Activated T-helper 17 cell treated with anti-CD3 and anti-CD28 coated beads, Interleukin-2, amount 50 U/mL, for 72 hours (primary cell): ENCODE measurements around the gene OR5C1. TPM values are rescaled to one million over a fixed set of nuclear protein-coding genes. Genes with fewer than 3 reads are reported as not detected.

Experiments used
- ATAC-seq: fragments of 150-1000 bp; cut with Tn5 transposase; replicated peaks from 2 replicates; pipeline ENCODE4 v1.10.0; 2021; ENCODE audit warnings: mild to moderate bottlenecking, moderate library complexity
- H3K27ac Mint-ChIP-seq: one replicate; pipeline ENCODE4 v1.8.0; 2022; ENCODE audit warnings: mixed read lengths
- H3K27me3 Mint-ChIP-seq: one replicate; pipeline ENCODE4 v1.8.0; 2022; ENCODE audit warnings: mixed read lengths
- H3K36me3 Mint-ChIP-seq: one replicate; pipeline ENCODE4 v1.8.0; 2022; ENCODE audit warnings: low read depth, mild to moderate bottlenecking, mixed read lengths
- H3K4me1 Mint-ChIP-seq: one replicate; pipeline ENCODE4 v1.8.0; 2022; ENCODE audit warnings: mixed read lengths
- H3K4me3 Mint-ChIP-seq: one replicate; pipeline ENCODE4 v1.8.0; 2022; ENCODE audit warnings: mild to moderate bottlenecking, mixed read lengths
- H3K9me3 Mint-ChIP-seq: one replicate; pipeline ENCODE4 v1.8.0; 2022; ENCODE audit warnings: mixed read lengths
- total RNA-seq, 2 donors: library from RNA; stranded (reverse); gene quantifications; one replicate each; pipeline ENCODE4 v1.2.3, GENCODE V29; 2022

Gene OR5C1
- not detected for total RNA-seq

DNA sequence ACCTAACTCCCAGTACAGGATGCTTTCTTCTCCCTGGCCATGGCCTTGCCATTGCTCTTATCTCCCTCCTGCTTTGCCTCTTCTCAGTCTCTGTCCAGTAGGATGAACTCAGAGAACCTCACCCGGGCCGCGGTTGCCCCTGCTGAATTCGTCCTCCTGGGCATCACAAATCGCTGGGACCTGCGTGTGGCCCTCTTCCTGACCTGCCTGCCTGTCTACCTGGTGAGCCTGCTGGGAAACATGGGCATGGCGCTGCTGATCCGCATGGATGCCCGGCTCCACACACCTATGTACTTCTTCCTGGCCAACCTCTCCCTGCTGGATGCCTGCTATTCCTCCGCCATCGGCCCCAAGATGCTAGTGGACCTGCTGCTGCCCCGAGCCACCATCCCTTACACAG lies at the start of gene OR5C1:
TSS of gene OR5C1 (plus strand) at position 103 of the 400 bp plus-strand sequence. CDS start at position 103, 0 bp downstream.
- no peaks in the 10 kb centered on the region for H3K4me1 Mint-ChIP-seq
- peaks cover under 1% of the 10 kb centered on the region for H3K27me3 Mint-ChIP-seq
- no peak within 1 kb of the TSS for H3K4me3 Mint-ChIP-seq
- H3K36me3 Mint-ChIP-seq: no peaks in the 10 kb centered on the region
- ATAC-seq: no peak
- no peak within 1 kb of the TSS for H3K27ac Mint-ChIP-seq
- H3K9me3 Mint-ChIP-seq: no peaks in the 10 kb centered on the region

DNA sequence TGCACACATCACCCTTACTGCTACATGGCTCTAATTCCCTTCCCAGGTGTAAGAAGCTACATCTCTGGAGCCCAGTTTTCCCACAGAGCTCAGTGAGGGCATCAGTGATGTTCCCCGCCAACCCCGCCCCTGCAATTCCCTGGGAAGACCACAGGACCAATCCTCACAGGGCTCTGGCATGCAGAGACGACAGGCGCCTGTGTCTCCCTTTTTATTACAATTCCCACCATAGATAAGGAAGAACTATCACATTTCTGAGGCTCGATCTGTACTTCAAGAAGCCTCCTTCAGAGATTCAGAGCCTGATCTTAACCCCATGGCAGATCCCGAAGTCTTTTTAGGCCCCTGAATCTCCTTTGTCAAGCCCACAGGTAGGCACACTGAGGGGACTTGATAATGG lies 46.7 kb upstream of the OR5C1 start, which contains the start of gene OR1L6:
TSS of gene OR1L6 (plus strand) at position 301 of the 400 bp plus-strand sequence. CDS start 7,545 bp downstream, outside the sequence.
- Mint-ChIP-seq H3K27me3 (no peaks in the 10 kb centered on the region), H3K4me1 (no peaks in the 10 kb centered on the region), H3K9me3 (peaks cover 5% of the 10 kb centered on the region), H3K27ac (no peak within 1 kb of the TSS), H3K36me3 (no peaks in the 10 kb centered on the region), H3K4me3 (no peak within 1 kb of the TSS)
- ATAC-seq: no peak

DNA sequence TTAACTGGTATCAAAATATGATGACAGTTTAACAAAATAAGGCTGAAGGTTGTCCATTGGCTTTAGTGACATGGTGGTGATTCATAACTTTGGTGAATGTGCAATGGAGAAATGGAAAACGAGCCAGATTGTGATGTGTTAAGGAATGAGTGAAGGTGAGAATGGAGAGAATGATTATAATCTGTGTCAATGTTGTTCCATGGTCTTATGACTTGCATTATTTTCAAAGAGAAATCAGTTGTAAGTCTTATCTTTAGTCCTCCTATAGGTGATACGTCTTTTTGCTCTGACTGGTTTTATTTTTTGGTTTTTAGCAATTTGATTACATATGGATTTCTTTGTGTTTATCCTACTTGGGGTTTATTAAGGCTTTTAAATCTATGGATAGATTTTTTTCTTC lies 33.9 kb upstream of the OR5C1 start:
- Mint-ChIP-seq H3K27ac (no peak overlapping the region), H3K27me3 (peaks cover 7% of the 10 kb centered on the region), H3K36me3 (no peaks in the 10 kb centered on the region), H3K4me3 (no peak overlapping the region), H3K4me1 (no peaks in the 10 kb centered on the region), H3K9me3 (peaks cover 21% of the 10 kb centered on the region)
- peak; percentile 18 for ATAC-seq

DNA sequence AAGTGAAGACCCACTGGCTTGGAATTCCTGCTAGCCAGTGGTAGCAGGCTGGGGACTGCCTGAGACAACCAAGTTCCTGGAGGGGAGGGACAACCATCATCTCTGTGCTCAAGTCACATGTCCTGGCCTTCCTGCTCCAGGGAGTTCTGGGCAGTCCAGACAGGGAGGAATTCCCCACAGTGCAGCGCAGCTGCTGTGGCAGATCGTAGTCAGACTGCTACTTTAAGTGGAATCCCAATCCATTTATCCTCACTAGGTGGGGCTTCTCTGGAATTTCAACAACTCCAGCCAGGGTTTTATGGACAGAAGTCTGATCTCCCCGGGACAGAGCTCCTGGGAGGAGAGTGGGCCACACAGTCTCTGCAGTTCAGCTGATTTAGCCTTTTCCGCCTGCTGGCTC lies 20.9 kb upstream of the OR5C1 start:
- Mint-ChIP-seq H3K4me1 (no peaks in the 10 kb centered on the region), H3K27me3 (peaks cover 12% of the 10 kb centered on the region), H3K27ac (no peak overlapping the region), H3K4me3 (no peak overlapping the region), H3K9me3 (peaks cover 28% of the 10 kb centered on the region), H3K36me3 (no peaks in the 10 kb centered on the region)
- no peak for ATAC-seq

DNA sequence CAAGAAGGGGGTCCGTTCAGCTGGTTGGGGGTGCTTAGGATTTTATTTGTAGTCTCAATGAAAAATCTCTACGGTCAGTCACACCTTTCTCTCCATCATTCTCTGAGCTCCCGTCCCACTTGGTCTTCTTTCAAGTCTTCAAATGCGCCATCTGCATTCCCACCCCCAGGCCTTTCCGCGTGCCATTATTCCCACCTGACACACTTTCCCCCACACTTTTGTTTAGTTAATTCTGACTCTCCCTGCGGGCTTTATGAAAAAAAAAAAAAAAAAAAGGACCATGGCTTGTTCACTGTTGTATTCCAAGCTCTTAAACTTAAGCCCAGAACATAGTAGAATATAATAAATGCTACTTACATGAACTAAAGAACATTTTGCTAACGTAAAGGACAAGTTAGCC lies 11.7 kb upstream of the OR5C1 start:
- Mint-ChIP-seq H3K4me1 (no peaks in the 10 kb centered on the region), H3K27ac (no peak overlapping the region)
- no peak for ATAC-seq

DNA sequence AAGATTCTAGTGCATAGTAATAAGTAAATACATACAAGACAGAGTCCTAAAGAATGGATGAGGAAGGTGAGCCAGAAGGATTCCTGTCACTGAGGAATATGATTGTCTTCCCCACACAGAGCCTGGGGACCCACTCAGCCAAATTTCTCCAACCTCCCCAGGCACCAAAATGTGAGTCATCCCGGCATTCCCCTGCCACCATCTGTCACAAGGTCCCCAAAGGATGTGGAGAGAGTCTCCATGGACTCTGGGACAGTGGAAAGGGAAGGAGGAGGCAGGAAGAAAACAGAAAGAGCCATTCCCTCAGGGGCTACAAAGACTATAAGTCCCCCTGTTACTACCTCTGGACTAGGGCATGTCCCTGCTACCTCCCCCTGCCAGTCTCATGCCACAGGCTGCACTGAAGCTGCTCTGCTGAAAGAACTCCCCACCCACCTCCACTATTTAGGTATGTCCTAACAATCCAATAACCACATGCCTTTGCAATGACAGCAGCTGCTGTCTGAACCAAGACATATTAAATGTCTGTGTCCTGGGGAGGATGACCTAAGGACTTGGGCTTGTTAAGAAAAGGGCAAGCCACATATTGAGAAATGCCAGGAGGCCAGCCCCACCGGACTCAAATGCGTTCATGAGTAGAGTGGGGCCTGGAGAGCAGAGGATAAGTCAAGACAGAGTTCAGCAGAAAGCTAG lies 10.7 kb upstream of the OR5C1 start:
- Mint-ChIP-seq H3K27ac (no peak overlapping the region), H3K4me3 (no peak overlapping the region), H3K9me3 (peaks cover 1% of the 10 kb centered on the region), H3K36me3 (no peaks in the 10 kb centered on the region), H3K4me1 (no peaks in the 10 kb centered on the region), H3K27me3 (no peaks in the 10 kb centered on the region)
- ATAC-seq: no peak

More for the DNA sequence above, 11.7 kb upstream of the OR5C1 start:
- H3K4me3 Mint-ChIP-seq: no peak overlapping the region
- peaks cover 10% of the 10 kb centered on the region for H3K9me3 Mint-ChIP-seq
- H3K27me3 Mint-ChIP-seq: peaks cover 3% of the 10 kb centered on the region
- no peaks in the 10 kb centered on the region for H3K36me3 Mint-ChIP-seq

DNA sequence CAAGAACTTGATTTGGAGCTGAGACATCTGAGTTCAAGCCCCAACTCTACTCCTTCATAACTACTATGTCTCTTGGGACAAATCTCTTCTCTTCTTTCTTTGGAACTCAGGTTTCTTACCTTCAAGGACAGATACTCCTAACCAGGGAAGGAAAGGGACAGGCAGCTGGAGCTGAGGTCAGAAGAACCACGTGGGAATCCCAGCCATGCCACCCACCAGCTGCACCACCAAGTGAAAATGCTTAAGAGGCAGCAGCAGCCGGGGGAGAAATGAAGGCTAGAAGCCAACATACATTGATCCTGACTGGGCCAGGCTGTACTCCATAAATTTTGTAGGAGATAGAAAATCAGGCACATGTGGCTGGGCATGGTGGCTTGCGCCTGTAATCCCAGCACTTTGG lies 9.6 kb upstream of the OR5C1 start:
- Mint-ChIP-seq H3K36me3 (no peaks in the 10 kb centered on the region), H3K27me3 (no peaks in the 10 kb centered on the region), H3K4me3 (no peak overlapping the region), H3K4me1 (no peaks in the 10 kb centered on the region), H3K9me3 (no peaks in the 10 kb centered on the region), H3K27ac (no peak overlapping the region)
- no peak for ATAC-seq

DNA sequence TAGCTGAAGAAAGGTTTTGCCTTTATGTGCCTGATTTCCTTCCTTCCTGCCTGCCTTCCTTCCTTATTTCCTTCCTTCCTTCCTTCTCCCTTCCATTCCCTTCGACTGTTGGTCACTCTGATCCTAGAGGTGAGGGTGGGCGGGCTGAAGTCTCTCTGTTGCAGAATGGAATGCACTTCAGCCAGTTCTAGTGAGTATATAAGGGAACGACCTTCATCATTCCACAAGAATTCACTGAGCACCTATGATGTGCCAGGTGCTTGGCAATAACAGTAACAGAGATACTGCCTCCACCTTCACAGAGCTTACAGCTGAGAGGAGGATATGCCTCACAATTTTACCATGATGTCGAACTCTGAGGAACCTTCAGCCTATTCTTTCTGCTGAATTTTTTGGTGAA lies 8.7 kb upstream of the OR5C1 start:
- Mint-ChIP-seq H3K4me3 (no peak overlapping the region), H3K36me3 (no peaks in the 10 kb centered on the region), H3K27me3 (no peaks in the 10 kb centered on the region), H3K27ac (no peak overlapping the region), H3K4me1 (no peaks in the 10 kb centered on the region), H3K9me3 (no peaks in the 10 kb centered on the region)
- ATAC-seq: no peak

DNA sequence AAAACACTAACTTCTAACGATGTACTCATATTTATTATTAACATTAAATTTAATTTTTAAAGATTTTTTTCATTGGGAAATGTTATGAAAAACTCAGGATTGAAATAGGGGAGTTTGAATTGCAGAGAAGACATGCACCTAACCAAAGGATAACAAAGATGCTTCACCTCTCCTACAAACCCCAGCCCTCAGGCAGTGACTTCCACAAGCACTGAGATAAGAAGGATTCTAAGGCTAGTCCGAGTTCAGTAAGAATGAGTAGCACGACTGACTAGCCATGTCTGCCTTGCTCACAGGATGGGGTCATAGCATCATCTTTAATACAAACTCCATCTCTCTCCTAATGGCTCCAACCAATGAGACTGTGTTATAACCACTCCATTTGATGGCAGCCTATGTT lies 7.1 kb upstream of the OR5C1 start:
- no peaks in the 10 kb centered on the region for H3K9me3 Mint-ChIP-seq
- H3K36me3 Mint-ChIP-seq: no peaks in the 10 kb centered on the region
- H3K4me1 Mint-ChIP-seq: no peaks in the 10 kb centered on the region
- ATAC-seq: no peak
- H3K4me3 Mint-ChIP-seq: no peak overlapping the region
- no peaks in the 10 kb centered on the region for H3K27me3 Mint-ChIP-seq
- H3K27ac Mint-ChIP-seq: no peak overlapping the region

DNA sequence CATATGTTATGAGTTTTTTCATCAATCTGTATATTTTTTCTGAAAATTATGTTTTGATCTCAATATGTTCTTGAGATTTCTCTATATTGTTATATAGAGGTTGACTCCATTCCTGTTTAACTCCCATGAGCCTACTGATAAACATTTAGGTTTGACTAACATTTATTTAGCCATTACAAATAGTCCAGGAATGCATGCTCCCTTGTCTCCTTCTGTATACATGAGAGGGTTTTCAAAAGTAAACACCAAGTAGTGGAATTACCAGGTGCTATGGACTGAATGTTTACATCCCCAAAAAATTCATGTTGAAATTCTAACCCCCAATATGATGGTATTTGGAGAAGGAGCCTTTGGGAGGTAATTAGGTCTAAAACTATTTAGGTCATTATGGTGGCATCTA lies 3.5 kb upstream of the OR5C1 start:
- Mint-ChIP-seq H3K9me3 (no peaks in the 10 kb centered on the region), H3K27me3 (no peaks in the 10 kb centered on the region), H3K4me1 (no peaks in the 10 kb centered on the region), H3K4me3 (no peak overlapping the region), H3K36me3 (no peaks in the 10 kb centered on the region), H3K27ac (no peak overlapping the region)
- no peak for ATAC-seq

DNA sequence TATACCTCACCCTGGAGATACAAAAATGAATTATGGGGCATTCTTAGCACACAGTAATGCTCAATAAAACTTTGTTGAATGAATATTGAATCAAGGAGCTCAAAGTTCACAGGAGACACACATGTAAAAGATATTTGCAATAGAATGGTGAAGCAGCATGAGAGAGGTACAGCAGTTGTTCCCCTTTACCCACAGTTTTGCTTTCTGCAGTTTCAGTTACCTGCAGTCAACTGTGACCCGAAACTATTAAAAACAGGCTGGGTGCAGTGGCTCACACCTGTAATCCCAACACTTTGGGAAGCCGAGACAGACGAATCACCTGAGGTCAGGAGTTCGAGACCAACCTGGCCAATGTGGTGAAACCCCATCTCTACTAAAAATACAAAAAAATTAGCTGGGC lies 2.4 kb upstream of the OR5C1 start:
- H3K9me3 Mint-ChIP-seq: no peaks in the 10 kb centered on the region
- no peak overlapping the region for H3K27ac Mint-ChIP-seq
- H3K4me3 Mint-ChIP-seq: no peak overlapping the region
- H3K27me3 Mint-ChIP-seq: no peaks in the 10 kb centered on the region
- no peaks in the 10 kb centered on the region for H3K4me1 Mint-ChIP-seq
- ATAC-seq: no peak
- H3K36me3 Mint-ChIP-seq: no peaks in the 10 kb centered on the region

DNA sequence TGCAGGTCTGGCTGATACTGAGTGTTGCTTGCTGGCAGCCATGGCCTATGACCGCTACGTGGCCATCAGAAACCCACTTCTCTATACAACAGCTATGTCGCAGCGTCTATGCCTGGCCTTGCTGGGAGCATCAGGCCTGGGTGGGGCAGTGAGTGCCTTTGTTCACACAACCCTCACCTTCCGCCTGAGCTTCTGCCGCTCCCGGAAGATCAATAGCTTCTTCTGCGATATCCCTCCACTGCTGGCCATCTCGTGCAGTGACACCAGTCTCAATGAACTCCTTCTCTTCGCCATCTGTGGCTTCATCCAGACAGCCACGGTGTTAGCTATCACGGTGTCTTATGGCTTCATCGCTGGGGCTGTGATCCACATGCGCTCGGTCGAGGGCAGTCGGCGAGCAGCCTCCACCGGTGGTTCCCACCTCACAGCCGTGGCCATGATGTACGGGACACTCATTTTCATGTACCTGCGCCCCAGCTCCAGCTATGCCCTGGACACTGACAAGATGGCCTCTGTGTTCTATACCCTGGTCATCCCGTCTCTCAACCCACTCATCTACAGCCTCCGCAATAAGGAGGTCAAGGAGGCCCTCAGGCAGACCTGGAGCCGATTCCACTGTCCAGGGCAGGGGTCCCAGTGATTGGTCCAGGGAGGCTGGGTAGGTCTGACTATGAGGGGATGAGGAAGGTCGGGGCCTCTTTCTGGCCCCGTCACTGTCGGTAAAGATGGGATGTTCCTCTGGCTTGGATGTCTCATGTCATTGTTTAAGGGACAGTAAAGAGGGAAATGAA lies 718 bp downstream of the OR5C1 start:
- peaks cover 3% of the 10 kb centered on the region for H3K27me3 Mint-ChIP-seq
- no peak overlapping the region for H3K4me3 Mint-ChIP-seq
- H3K9me3 Mint-ChIP-seq: no peaks in the 10 kb centered on the region
- H3K36me3 Mint-ChIP-seq: no peaks in the 10 kb centered on the region
- H3K4me1 Mint-ChIP-seq: no peaks in the 10 kb centered on the region
- H3K27ac Mint-ChIP-seq: no peak overlapping the region
- no peak for ATAC-seq

DNA sequence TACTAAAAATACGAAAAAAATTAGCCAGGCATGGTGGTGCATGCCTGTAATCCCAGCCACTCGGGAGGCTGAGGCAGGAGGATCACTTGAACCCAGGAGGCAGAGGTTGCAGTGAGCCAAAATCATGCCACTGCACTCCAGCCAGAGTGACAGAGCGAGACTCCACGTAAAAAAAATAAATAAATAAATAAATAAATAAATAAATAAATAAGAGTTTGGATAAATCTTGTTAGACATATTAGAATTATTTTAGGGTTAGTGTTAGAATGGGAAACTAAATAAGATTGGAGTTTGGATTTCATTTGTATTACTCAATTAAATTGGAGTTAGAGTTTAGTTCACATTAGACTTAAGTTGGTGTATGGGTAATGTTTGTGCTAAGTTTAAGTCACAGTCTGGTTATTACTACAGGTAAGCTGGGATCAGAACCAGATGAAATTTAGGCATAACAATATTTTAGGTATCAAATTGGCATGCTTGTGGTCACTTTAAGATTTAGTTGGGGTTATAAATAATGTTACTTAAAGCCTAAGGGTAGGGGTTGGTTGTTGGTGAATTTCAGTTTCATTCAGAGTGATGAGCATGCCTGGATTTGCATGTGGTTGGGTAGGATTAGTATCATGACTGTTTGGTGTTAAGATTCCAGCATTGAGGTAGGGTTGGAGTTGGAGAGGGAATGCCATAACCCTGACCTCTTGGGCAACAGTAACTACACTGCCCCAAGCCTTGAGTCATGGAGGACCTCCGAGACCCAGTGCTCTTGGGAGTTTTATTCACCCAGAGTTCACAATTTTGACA lies 3.3 kb downstream of the OR5C1 start:
- Mint-ChIP-seq H3K27me3 (peaks cover 3% of the 10 kb centered on the region), H3K36me3 (no peaks in the 10 kb centered on the region), H3K27ac (no peak overlapping the region), H3K4me3 (no peak overlapping the region), H3K9me3 (no peaks in the 10 kb centered on the region), H3K4me1 (no peaks in the 10 kb centered on the region)
- no peak for ATAC-seq

DNA sequence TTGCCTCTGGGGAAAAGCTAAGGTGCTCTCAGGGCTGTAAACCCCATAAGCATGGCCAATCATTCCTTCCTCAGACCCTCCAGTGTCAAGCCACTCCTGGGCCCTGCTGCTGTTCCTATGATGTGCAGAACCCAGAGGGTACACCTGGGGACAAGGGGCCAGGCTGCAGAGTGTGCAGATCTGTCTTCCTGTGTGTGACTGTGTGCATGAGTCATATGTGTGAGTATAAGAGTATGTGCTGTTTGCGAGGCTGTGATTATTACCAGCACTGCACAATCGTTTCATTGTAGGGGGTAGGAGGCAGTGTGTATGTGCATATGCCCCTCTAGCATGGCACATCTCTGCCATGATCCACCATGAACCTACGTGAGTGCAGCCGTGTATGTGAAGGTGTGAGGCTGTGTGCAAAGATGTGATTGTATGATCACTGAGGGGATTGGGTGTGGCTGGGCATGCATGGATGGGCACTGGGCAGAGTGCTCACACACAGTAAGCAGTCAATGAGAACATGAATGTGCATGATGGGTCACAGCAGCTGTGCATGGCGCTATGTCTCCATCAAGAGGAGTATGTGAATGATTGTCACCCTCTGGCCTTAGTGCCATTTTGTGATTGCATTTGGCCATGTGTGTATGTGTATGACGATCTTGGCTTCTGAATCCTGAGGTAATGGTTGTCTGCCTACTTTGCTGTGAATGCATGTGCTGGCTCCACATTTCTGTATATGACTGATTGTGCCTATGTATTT lies 8.8 kb downstream of the OR5C1 start:
- H3K27me3 Mint-ChIP-seq: peaks cover 3% of the 10 kb centered on the region
- ATAC-seq: peak; percentile 67
- no peak overlapping the region for H3K27ac Mint-ChIP-seq
- H3K4me3 Mint-ChIP-seq: no peak overlapping the region
- no peaks in the 10 kb centered on the region for H3K4me1 Mint-ChIP-seq
- H3K9me3 Mint-ChIP-seq: no peaks in the 10 kb centered on the region
- H3K36me3 Mint-ChIP-seq: no peaks in the 10 kb centered on the region
